IPS-18c (cell line): ENCODE results near the gene GNA15.
"Not testable (repeated sequence)": the region's sequence is repeated elsewhere in the genome, so short reads cannot be mapped to it uniquely, and the experiment has no call there.

Source experiments
- H3K4me3 ChIP-seq: 2 replicates; pipeline ENCODE4 v1.7.0; 2013; ENCODE audit warnings: low read depth, mild to moderate bottlenecking, low read length, moderate library complexity; ENCODE audit not compliant: insufficient read depth
- H3K9me3 ChIP-seq: one replicate; pipeline ENCODE4 v1.6.1; 2013; ENCODE audit warnings: mild to moderate bottlenecking, low read length, moderate library complexity; ENCODE audit not compliant: control insufficient read depth, insufficient read depth

GNA15 gene, protein sequence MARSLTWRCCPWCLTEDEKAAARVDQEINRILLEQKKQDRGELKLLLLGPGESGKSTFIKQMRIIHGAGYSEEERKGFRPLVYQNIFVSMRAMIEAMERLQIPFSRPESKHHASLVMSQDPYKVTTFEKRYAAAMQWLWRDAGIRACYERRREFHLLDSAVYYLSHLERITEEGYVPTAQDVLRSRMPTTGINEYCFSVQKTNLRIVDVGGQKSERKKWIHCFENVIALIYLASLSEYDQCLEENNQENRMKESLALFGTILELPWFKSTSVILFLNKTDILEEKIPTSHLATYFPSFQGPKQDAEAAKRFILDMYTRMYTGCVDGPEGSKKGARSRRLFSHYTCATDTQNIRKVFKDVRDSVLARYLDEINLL

DNA sequence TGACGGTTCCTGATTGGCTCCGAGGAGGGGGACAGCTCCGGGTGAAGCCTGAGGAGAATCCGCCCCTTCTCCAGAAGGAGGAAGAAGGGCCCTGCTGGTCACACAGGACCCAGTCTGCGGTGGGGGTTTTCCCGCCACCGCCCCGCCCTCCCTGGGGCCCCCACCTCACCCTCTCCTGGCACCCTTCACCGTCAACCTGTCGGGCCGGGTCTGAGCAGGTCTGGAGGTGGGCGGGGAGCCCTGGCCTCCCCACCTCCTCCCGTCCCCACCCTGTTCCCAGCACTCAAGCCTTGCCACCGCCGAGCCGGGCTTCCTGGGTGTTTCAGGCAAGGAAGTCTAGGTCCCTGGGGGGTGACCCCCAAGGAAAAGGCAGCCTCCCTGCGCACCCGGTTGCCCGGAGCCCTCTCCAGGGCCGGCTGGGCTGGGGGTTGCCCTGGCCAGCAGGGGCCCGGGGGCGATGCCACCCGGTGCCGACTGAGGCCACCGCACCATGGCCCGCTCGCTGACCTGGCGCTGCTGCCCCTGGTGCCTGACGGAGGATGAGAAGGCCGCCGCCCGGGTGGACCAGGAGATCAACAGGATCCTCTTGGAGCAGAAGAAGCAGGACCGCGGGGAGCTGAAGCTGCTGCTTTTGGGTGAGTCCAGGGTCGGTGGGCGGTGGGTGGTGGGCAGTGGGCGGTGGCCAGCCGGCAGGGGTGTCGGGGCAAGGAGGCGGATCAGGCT, at the start of gene GNA15:
TSS of gene GNA15 (plus strand) at position 73 of the 723 bp plus-strand sequence. CDS start at position 491, 418 bp downstream.
- no peaks in the 10 kb centered on the region for H3K9me3 ChIP-seq
- no peak within 1 kb of the TSS for H3K4me3 ChIP-seq

DNA sequence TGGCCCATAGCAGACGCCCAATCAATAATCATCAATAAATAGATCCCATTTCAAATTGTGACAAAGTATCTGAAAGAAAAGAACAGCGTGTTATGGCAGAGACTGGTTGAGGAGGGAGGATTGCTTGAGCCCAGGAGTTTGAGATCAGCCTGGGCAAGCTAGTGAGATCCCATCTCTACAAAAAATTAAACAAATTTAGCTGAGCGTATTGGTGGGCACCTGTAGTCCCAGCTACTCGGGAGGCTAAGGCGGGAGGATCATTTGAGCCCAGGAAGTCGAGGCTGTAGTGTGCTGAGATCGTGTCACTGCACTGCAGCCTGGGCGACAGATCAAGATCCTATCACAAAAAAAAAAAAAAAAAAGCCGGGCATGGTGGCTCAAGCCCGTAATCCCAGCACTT, 48.1 kb upstream of the GNA15 start:
- H3K9me3 ChIP-seq = no peaks in the 10 kb centered on the region
- H3K4me3 ChIP-seq = no peak overlapping the region

DNA sequence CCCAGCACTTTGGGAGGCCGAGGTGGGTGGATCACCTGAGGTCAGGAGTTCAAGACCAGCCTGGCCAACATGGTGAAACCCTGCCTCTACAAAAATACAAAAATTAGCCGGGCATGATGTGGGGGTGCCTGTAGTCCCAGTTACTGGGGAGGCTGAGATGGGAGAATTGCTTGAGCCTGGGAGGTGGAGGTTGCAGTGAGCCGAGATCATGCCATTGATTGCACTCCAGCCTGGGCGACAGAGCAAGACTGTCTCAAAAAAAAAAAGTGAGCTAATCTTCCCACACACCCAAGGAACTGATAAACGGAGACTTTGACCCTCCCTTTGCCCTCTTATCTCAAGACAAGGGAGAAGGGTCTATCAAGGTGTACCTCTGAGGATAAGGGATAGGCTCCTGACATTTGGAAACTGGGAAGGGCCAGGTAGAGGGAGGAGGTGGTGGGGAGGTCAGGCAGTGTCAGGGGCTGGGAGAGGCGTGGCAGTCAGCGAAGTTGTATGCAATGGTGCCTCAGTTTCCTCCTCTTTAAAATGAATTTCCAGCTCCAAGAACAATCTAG, 46.5 kb upstream of the GNA15 start:
- H3K4me3 ChIP-seq, H3K9me3 ChIP-seq: not testable (repeated sequence)

DNA sequence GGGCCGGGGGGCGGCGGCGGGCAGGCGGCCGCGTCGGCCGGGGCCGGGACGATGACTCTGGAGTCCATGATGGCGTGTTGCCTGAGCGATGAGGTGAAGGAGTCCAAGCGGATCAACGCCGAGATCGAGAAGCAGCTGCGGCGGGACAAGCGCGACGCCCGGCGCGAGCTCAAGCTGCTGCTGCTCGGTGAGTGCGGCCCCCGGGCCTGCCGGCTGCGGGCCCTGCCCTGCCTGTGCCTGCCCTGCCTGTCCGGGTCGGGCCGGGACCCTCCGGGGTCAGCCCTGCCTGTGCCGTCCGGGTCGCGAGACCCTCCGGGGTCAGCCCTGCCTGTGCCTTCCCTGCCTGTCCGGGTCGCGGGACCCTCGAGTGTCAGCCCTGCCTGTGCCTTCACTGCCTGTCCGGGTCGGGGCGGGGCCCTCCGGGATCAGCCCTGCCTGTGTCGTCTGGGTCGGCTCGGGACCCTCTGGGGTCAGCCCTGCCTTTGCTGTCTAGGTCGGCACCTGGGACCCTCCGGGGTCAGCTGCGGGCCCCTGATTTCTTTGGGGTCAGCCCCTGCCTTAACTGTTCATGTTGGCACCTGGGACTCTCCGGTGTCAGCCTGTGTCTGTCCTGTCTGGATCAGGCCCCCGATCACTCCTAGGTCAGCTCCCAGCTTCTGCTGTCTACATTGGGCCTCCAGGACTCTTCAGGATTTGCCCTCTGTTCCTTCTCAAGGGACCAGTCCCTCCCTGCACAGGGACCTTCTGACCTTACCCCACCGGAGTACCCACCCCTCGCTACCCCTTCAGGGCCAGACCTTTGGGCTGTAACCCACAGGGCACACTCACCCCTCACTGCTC, 41.0 kb upstream of the GNA15 start:
- no peaks in the 10 kb centered on the region for H3K9me3 ChIP-seq
- peak overlapping the region; percentile 74 for H3K4me3 ChIP-seq

DNA sequence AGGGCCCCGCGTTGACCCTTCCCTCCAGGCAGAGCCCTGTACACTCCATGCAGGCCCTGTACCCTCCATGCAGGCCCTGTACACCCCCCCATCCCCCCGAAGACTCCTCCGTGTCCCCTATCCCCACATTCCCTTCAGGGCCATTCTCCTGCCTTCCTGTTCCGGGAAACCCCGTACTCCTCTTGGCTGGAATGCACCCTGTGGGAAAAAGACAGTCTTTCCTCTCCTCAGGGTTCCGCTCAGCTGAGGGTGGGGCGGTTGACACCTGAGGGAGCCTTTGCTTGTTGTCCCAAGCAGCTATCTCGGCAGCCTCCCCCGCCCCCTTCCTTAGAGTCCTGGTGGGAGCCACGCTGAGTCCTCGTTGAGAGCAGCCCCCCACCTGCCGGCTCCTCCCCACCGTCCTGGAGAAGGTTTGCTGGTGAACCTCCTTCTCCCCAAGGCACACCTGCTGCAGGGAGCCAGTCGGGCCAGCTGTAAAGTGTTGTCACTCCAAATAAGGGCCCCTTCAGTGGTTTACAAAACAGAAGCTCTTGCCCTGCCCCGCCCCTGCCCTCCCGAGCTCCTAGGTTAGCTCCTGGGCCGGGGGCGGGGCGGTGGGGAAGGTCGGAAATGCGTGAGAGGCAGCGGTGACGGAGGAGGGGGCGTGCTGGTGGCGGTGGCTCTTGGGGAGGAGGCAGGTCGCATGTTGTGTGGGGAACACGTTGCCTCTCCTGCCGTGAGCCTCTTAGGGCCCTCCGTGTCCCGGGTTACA, 40.2 kb upstream of the GNA15 start:
- Histone ChIP-seq H3K9me3 (no peaks in the 10 kb centered on the region), H3K4me3 (peak overlapping the region; percentile 74)

DNA sequence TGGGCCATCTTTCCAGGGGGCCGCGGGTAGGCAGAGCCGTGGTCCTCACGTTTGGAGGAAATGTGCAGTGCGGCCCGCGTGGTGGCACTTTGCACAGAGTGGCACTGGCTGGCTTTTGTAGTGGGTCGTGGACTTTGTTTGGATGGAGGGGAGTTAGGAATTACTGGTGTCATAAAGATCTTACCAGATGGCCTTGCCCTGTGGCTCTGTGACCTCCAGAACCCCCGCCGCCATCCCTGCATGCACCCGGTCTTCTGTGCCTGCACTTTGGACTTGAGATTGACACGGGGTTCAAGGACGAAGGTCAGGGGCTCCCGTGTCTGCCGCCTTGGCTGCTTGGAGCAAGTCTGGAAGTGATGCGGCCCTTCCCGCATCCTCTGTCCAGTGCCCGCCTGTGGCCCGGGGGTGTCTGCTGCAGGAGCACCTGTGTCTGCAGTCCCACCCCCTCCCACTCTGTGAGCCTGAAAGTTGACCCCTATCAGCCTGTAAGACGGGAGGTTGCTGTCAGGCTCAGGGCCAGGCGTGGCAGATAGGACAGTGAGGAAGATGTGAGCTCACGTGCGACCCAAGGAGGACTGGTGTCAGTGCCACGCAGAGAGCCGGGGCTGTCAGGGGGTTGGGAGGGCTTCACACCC, 39.4 kb upstream of the GNA15 start:
- Histone ChIP-seq H3K9me3 (no peaks in the 10 kb centered on the region), H3K4me3 (peak overlapping the region; percentile 74)

DNA sequence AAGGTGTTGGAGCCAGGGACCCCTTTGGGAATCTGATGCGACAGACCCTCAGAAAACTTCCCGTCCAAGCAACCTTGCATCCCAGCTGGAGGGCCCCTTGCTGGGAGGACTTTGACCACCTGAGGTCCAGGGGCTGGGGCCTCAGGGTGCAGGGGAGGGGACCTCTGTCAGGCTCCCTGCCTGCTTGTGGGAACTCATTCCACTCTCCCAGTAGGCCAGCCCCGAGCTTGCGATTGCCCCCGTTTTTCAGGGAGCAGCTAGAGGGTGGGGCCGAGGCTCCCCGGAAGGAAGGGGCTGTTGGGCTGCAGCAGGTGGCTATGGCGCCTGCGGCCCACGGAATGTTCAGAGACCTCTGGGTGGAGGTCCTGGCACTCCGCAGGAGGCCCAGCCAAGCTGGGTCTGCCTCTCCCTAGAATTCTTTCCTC, 38.9 kb upstream of the GNA15 start:
- H3K4me3 ChIP-seq = no peak overlapping the region
- H3K9me3 ChIP-seq = no peaks in the 10 kb centered on the region

DNA sequence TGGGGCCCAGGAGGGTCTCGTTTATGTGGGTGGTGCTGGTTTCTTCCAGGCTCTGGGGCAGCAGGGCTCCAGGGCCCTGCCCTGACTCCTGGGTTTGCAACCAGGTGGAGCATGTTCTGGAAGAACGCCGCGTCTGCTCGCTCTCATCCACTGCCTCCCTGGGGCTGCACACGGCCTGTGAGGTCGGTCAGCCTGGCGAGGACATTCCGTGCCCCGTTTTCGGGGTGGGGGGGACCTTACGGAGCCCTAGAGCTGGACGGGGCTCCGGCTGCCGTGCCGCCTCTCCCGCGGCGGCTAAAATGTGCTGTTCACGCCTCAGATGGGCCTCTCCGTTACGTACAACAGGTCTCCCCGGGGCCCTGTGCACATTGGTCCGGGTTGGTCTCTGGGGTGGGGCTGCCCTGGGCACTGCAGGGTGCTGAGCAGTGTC, 38.4 kb upstream of the GNA15 start:
- no peak overlapping the region for H3K4me3 ChIP-seq
- H3K9me3 ChIP-seq = no peaks in the 10 kb centered on the region

DNA sequence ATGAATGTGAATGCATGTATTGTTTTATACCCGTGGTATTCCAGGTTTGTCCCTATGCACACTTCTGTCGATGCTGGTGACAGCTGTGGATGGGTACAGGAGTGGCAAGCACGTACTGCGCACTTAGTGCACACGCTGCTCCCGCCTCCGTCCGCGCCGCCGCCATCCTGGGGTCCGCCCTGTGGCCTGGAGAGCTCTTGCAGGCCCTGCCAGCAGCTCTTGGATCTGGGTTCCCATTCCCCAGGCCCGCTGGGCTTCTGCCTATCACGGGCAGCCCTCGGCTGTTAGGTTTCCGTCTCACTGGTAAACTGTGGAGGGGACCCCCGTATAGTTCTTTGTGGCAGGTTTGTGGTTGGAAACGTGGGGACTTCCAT, 37.7 kb upstream of the GNA15 start:
- no peaks in the 10 kb centered on the region for H3K9me3 ChIP-seq
- H3K4me3 ChIP-seq = no peak overlapping the region

DNA sequence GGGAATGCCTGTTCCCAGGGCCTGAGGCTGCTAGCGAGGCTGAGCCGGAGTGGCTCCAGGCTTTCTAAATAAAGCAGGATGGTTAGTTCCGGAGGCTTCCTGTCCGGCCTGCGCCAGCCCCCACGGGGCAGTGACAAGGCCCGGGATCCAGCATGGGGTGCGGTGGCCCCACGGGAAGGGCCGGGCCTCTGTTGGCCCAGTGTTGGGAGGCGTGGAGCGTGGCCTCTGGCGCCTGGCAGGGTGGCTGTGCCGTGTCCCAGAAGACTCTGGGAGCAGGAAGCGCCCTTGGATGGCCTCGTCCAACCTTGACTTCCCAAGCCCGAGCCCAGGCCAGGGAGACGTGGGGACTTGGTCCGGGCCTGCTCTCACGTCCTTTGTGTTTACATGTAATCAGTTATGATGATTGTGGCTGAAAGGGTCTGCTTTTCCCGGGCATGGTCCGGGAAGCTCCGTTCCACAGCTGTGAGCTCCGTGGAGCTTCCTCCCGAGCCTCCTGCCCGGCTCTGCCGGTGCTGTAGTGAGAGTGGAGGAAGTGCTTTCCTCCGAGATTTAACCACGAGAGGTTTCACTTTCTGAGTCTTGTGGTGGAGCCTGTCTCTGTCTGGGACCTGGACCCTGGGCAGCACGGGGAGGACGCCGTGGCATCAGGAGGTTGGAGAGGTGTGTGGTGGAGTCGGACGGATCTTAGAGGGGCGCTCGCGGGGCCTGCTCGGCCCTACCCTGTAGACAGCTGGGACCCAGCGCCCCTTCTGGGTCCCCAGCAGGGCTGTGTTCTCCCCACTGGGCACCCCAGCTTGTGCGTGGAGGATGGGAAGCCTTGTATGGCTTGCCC, 37.1 kb upstream of the GNA15 start:
- Histone ChIP-seq H3K4me3 (no peak overlapping the region), H3K9me3 (no peaks in the 10 kb centered on the region)

DNA sequence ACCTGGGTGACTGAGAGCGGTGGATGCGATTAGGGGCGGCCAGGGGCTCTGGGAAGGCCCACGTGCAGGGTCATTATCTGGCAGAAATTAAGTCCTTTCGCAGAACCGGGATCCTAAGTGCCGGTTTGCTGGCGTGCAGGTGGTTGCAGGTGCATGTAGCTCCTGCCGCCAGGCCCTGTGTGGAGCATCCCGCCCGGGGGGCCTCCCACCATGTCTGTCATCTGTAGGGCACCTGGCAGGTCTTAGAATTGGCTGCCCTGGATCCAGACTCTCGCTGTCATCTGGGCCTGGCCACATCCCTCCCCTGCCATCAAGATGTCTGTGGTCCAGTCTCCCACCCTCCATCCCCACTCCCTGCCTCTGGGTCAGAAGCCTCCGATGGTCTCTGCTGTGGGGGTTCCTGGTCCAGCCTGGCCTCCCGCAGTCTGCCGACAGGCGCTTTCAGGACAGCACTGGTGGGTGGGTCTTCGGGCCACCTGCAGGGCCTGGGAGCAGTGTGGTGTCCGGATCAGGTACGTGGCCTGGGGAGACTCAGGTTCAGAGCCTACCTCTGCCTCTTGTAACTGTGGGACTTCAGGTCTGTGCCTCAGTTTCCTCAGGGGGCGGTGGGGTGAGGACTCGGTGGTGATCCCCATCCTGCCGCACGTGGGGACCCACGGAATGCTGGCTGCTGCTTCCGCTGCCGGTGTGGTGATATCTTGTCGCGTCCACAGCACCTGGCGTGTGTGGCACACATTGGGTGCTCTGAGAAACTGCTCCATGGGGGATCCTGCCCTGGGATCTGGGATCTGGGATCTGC, 36.3 kb upstream of the GNA15 start:
- H3K9me3 ChIP-seq = no peaks in the 10 kb centered on the region
- H3K4me3 ChIP-seq = no peak overlapping the region

DNA sequence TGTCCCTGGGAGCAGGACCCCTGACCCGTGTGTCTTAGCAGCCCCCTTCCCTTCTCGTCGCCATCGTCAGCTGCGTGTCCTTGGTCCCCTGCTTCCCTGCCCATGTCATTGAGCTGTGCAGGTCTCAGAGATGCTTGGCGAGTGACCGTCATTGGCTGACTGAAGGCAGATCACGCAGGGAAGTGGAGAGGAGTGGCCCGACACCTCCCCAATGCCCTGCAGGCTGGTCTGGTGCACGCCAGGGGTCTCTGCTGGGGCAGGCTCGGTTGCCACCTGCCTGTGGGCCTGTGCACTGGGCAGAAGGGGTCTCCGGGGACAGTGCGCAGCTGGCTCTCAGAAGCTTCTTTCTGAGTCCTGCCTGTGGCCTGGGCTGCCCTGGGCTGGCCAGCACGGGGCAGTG, 35.5 kb upstream of the GNA15 start:
- Histone ChIP-seq H3K9me3 (no peaks in the 10 kb centered on the region), H3K4me3 (no peak overlapping the region)

DNA sequence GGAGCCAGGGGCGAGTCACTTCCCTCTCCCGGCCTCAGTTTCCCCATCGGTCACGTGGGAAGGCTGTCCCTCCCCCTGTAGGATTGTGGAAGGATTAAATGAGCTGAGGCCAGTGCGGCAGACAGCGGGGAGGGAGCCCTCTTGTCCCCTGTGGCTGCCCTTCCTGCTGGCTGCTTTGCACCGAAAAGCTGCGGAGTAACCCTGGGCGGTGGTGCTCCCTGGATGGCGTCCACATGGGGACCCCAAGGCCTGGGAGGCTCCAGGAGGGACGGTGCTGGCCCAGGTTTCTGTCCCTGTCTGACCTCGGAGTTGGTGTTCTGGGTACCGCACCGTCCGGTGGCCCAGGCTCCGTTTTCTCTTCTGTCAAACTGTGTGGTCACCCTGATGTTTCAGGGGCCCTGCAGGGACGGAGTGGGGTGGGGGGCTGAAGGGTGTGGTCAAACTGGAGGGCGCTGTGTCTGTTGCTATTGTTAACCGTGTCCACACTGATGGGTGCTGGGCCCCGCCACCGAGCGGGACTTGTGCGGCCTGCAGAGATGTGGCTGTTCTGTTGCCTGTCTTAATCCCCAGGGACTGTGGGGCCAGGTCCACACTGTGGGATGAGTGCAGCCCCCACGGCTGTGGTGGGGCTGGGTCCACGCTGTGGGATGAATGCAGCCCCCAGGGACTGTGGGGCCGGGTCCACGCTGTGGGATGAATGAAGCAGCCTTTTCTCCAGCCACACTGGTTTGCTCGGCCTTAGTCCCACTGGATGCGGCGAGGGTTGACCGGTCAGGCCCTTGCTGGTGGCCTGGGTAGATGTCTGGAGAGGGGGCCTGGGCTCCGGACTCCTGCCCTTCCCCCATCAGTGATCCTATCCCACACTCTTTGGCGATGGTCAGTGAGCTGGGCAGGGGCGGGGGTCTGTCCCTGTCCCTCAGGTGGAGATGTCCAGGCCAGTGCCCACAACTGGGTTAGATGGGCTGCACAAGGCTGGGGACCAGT, 34.8 kb upstream of the GNA15 start:
- H3K9me3 ChIP-seq = no peaks in the 10 kb centered on the region

More for the DNA sequence above, 34.8 kb upstream of the GNA15 start:
- H3K4me3 ChIP-seq = no peak overlapping the region
